Trophoblast cell (in vitro differentiated cells and primary cell): ENCODE measurements around the gene ST6GALNAC1.

Experiments
- DNase-seq, 2 donors: peaks; one replicate each; pipeline ENCODE4 v3.0.0-alpha.2; 2016
- H2AFZ ChIP-seq: 2 replicates; pipeline ENCODE4 v1.6.1; 2013; ENCODE audit warnings: low read length, moderate library complexity, mild to moderate bottlenecking; ENCODE audit not compliant: insufficient read depth, poor library complexity
- H2AK5ac ChIP-seq: 2 replicates; pipeline ENCODE4 v1.6.1; 2013; ENCODE audit warnings: mild to moderate bottlenecking, low read length
- H2BK120ac ChIP-seq: 2 replicates; pipeline ENCODE4 v1.6.1; 2013; ENCODE audit warnings: low read length, mild to moderate bottlenecking, moderate library complexity; ENCODE audit not compliant: insufficient read depth, poor library complexity
- H2BK12ac ChIP-seq: 2 replicates; pipeline ENCODE4 v1.6.1; 2013; ENCODE audit warnings: mild to moderate bottlenecking, low read length, moderate library complexity
- H2BK5ac ChIP-seq: 2 replicates; pipeline ENCODE4 v1.6.1; 2013; ENCODE audit warnings: low read length, low read depth, moderate library complexity, mild to moderate bottlenecking; ENCODE audit not compliant: poor library complexity
- H3K14ac ChIP-seq: 2 replicates; pipeline ENCODE4 v1.6.1; 2013; ENCODE audit warnings: mild to moderate bottlenecking, low read length
- H3K18ac ChIP-seq: 2 replicates; pipeline ENCODE4 v1.6.1; 2013; ENCODE audit warnings: mild to moderate bottlenecking, low read length
- H3K23ac ChIP-seq: 2 replicates; pipeline ENCODE4 v1.6.1; 2013; ENCODE audit warnings: low read length
- H3K27ac ChIP-seq: 2 replicates; pipeline ENCODE4 v1.5.1; 2013; ENCODE audit warnings: low read depth, mild to moderate bottlenecking, inconsistent platforms, low read length, moderate library complexity
- H3K27me3 ChIP-seq: 2 replicates; pipeline ENCODE4 v1.6.1; 2013; ENCODE audit warnings: inconsistent platforms, mild to moderate bottlenecking, low read length, moderate library complexity; ENCODE audit not compliant: insufficient read depth
- H3K36me3 ChIP-seq, 2 experiments: 1 replicate in 1 of 2; 2 replicates in 1 of 2; pipeline ENCODE4 v1.6.1; 2013; ENCODE audit warnings: low read length in 2 of 2, mild to moderate bottlenecking in 2 of 2, moderate library complexity in 1 of 2; ENCODE audit not compliant: insufficient read depth in 2 of 2, control insufficient read depth in 1 of 2
- H3K4ac ChIP-seq: 2 replicates; pipeline ENCODE4 v1.6.1; 2013; ENCODE audit warnings: low read depth, mild to moderate bottlenecking, low read length, moderate library complexity
- H3K4me1 ChIP-seq, 2 experiments: 1 replicate in 1 of 2; 2 replicates in 1 of 2; pipeline ENCODE4 v1.6.1; 2013; ENCODE audit warnings: low read length in 2 of 2, mild to moderate bottlenecking in 2 of 2, moderate library complexity in 1 of 2; ENCODE audit not compliant: insufficient read depth in 2 of 2, control insufficient read depth in 1 of 2
- H3K4me2 ChIP-seq: 2 replicates; pipeline ENCODE4 v1.6.1; 2013; ENCODE audit warnings: inconsistent platforms, mild to moderate bottlenecking, low read length, moderate library complexity
- H3K4me3 ChIP-seq: 2 replicates; pipeline ENCODE4 v1.5.1; 2013; ENCODE audit warnings: mild to moderate bottlenecking, low read depth, low read length, inconsistent platforms
- H3K79me1 ChIP-seq: one replicate; pipeline ENCODE4 v1.6.1; 2013; ENCODE audit warnings: low read length
- H3K79me2 ChIP-seq: 2 replicates; pipeline ENCODE4 v1.6.1; 2013; ENCODE audit warnings: low read length, mild to moderate bottlenecking; ENCODE audit not compliant: control insufficient read depth, insufficient read depth, poor library complexity
- H3K9ac ChIP-seq: 2 replicates; pipeline ENCODE4 v1.6.1; 2013; ENCODE audit warnings: mild to moderate bottlenecking, low read length
- H3K9me3 ChIP-seq: 2 replicates; pipeline ENCODE4 v1.6.1; 2013; ENCODE audit warnings: low read depth, mild to moderate bottlenecking, control low read depth, inconsistent platforms, low read length; ENCODE audit not compliant: insufficient read depth
- H4K12ac ChIP-seq: 2 replicates; pipeline ENCODE4 v1.6.1; 2013; ENCODE audit warnings: low read depth, mild to moderate bottlenecking, low read length, moderate library complexity
- H4K8ac ChIP-seq: 2 replicates; pipeline ENCODE4 v1.6.1; 2013; ENCODE audit warnings: low read depth, mild to moderate bottlenecking, low read length, moderate library complexity
- H4K91ac ChIP-seq: one replicate; pipeline ENCODE4 v1.6.1; 2013; ENCODE audit warnings: low read depth, mild to moderate bottlenecking, low read length, moderate library complexity
- WGBS: extraction: QIAGEN DNeasy Blood & Tissue Kit; methylation state at CpG from one replicate; pipeline ENCODE4 v1.1.7; 2013; ENCODE audit warnings: missing lambda C conversion rate; ENCODE audit not compliant: insufficient read length, insufficient coverage; ENCODE audit errors: extremely low coverage; 5-methylcytosine and 5-hydroxymethylcytosine counted together

The ST6GALNAC1 gene

DNA sequence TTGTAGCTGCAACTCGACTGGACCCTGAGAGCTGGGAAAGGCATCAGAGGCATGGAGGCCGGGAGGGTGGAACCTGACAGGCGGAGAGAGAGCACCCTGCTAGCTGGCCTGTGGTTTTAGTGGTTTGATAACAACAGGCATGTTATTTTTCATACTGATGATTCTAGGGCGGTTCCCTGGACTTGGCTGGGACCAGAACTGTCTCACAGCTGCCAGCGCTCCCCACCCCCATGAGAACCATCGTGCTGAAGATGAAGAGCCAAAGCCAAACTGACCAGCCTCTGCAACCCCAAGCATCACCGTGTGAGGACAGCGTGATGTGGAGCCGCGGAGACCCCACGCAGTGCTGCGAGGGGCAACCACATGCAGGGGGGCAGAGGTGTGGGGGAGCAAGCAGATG is 38.7 kb upstream of the ST6GALNAC1 start:
- Histone ChIP-seq H3K4ac (no peak overlapping the region), H3K18ac (no peak overlapping the region), H3K27ac (no peak overlapping the region), H3K27me3 (no peaks in the 10 kb centered on the region), H3K9me3 (peaks cover 8% of the 10 kb centered on the region), H2AK5ac (no peak overlapping the region), H3K79me1 (no peaks in the 10 kb centered on the region), H2BK120ac (no peak overlapping the region), H4K12ac (no peak overlapping the region), H3K14ac (no peak overlapping the region), H3K4me2 (no peak overlapping the region), H3K36me3 (peaks cover 9 to 20% of the 10 kb centered on the region in 2 experiments), H2AFZ (no peak overlapping the region), H3K4me1 (peaks cover 15% of the 10 kb centered on the region in 2 experiments), H3K9ac (no peak overlapping the region), H3K23ac (no peak overlapping the region), H4K91ac (no peak overlapping the region), H4K8ac (no peak overlapping the region), H3K79me2 (no peaks in the 10 kb centered on the region), H3K4me3 (no peak overlapping the region), H2BK12ac (no peak overlapping the region), H2BK5ac (no peak overlapping the region)
- no peak for DNase-seq
- WGBS = no CpG with 5 or more reads among the region's 12 CpGs

DNA sequence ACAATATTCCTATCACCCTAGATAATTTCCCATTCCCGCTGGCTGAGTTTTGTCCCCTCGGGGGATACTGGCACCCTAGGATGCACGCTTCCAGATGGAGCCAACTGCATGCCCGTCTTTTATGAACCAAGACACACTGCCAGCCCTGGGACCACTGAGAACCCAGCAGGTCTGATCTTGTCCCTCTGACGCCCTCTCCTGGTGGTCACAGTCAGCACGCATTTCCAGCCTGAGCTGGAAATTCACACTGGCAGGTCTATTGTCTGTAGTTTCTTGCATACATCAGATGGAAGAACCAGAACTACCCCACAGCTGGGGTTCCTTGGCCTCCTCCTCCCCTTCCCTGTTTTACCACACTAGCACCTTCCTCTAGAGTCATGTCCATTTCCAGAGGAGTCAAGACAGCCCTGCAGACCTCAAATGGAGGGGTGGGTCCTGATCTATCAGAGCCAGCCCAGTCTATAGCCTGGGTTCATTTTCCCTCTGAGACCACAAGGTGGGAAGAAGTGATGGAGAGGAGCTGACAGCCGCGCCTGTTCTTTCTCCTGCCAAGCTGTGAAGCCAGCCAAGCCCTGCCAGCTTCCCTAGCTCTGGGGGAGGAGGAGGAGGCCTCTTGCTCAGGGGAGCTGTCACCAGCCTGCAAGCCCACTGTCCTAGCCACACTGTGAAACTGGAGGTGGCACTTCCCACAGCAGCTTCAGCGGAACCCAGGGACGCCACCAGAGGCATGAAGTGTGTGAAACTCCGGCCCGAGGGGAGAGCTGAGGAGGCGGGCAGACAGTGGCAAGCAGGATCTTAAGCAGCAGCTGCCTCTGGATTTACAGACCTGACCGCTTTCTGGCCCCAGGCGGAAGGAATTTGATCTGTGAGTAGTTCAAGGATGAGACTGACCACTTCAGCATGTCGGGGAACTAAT is 37.9 kb upstream of the ST6GALNAC1 start:
- H3K36me3 ChIP-seq = peaks cover 9 to 20% of the 10 kb centered on the region in 2 experiments
- H4K91ac ChIP-seq = no peak overlapping the region
- no peak overlapping the region for H2AK5ac ChIP-seq
- no peak overlapping the region for H3K4ac ChIP-seq
- peaks cover 7% of the 10 kb centered on the region for H3K9me3 ChIP-seq
- no peak overlapping the region for H3K14ac ChIP-seq
- DNase-seq = peak; percentile 55 to 80
- peaks cover 10% of the 10 kb centered on the region in 2 experiments for H3K4me1 ChIP-seq
- H3K27ac ChIP-seq = peak overlapping the region; percentile 18
- peak overlapping the region; percentile 32 for H3K4me2 ChIP-seq
- WGBS = no CpG with 5 or more reads among the region's 16 CpGs
- H2AFZ ChIP-seq = no peak overlapping the region
- no peak overlapping the region for H4K12ac ChIP-seq
- no peak overlapping the region for H2BK5ac ChIP-seq
- H3K27me3 ChIP-seq = no peaks in the 10 kb centered on the region
- H3K23ac ChIP-seq = no peak overlapping the region
- no peaks in the 10 kb centered on the region for H3K79me2 ChIP-seq
- no peak overlapping the region for H3K18ac ChIP-seq
- H3K9ac ChIP-seq = no peak overlapping the region
- no peaks in the 10 kb centered on the region for H3K79me1 ChIP-seq
- H2BK120ac ChIP-seq = no peak overlapping the region
- H2BK12ac ChIP-seq = no peak overlapping the region
- H3K4me3 ChIP-seq = no peak overlapping the region
- no peak overlapping the region for H4K8ac ChIP-seq

DNA sequence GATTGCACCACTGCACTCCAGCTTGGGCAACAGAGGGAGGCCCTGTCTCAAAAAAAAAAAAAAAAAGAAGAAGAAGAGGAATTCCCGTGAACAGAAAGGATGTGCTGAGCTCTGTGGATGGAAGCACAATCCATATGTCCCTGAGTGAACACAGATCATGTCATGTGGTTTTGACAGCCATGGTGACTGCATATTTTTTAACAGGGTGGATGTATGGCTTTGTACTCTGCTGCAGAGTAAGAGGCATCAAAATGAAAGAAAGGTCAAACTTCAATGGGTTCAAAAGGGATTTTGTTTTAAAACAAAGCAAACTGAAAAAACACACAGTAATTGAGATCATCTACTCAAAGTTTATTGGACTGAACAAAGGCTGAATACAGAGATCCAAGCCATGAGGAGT is 35.7 kb upstream of the ST6GALNAC1 start:
- Histone ChIP-seq H3K4me1 (peaks cover 10% of the 10 kb centered on the region in 2 experiments), H2BK120ac (no peak overlapping the region), H2BK5ac (no peak overlapping the region), H3K79me1 (no peaks in the 10 kb centered on the region), H3K18ac (no peak overlapping the region), H3K4me3 (no peak overlapping the region), H3K27me3 (no peaks in the 10 kb centered on the region), H2AFZ (no peak overlapping the region), H2AK5ac (no peak overlapping the region), H3K14ac (no peak overlapping the region), H3K9ac (no peak overlapping the region), H3K4ac (no peak overlapping the region), H2BK12ac (no peak overlapping the region), H4K91ac (no peak overlapping the region), H3K4me2 (no peak overlapping the region), H4K12ac (no peak overlapping the region), H3K27ac (no peak overlapping the region), H3K36me3 (peaks cover 4 to 13% of the 10 kb centered on the region in 2 experiments), H4K8ac (no peak overlapping the region), H3K79me2 (no peaks in the 10 kb centered on the region), H3K23ac (no peak overlapping the region), H3K9me3 (peaks cover 8% of the 10 kb centered on the region)
- no peak for DNase-seq
- WGBS = no CpG with 5 or more reads among the region's 1 CpG

DNA sequence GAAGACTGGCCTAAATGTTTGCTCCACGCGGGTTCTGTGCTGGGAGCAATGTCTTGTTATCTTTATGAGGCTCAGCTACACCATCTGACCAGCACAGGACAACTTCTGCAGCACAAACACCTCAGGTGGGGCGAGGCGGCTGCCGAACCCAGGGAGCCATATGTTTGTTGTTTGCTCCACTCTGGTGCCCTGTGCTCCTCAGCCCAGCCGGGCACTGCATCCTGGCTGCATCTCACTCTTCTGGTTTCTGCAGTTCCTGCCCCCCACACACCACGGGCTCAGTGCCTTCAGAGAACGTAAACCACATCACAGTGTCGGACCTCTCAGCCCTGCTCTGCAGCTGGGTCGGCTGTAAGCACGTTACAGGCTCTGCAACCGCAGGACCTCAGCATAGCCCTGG is 34.8 kb upstream of the ST6GALNAC1 start:
- Histone ChIP-seq H3K23ac (no peak overlapping the region), H3K4ac (no peak overlapping the region), H3K18ac (no peak overlapping the region), H3K36me3 (peaks cover 3 to 9% of the 10 kb centered on the region in 2 experiments), H3K79me1 (no peaks in the 10 kb centered on the region), H4K8ac (no peak overlapping the region), H3K9ac (no peak overlapping the region), H2AK5ac (no peak overlapping the region), H3K4me3 (no peak overlapping the region), H3K27me3 (no peaks in the 10 kb centered on the region), H3K4me1 (peaks cover 10% of the 10 kb centered on the region in 2 experiments), H2AFZ (no peak overlapping the region), H3K9me3 (peaks cover 9% of the 10 kb centered on the region), H3K4me2 (no peak overlapping the region), H2BK120ac (no peak overlapping the region), H4K91ac (no peak overlapping the region), H3K27ac (no peak overlapping the region), H3K79me2 (no peaks in the 10 kb centered on the region), H2BK12ac (no peak overlapping the region), H4K12ac (no peak overlapping the region), H2BK5ac (no peak overlapping the region), H3K14ac (no peak overlapping the region)
- DNase-seq = no peak
- no CpG with 5 or more reads among the region's 12 CpGs for WGBS
